ENCODE results near the gene FGD3.

GRCh38 chr9:93060746-93061259, 113.5 kb downstream of the FGD3 start:
- no peak for TF ChIP-seq CTCF (IDR thresholded peaks at IDR 0.05)
- TF ChIP-seq EZH2 (IDR thresholded peaks at IDR 0.05; ENCODE audit: borderline replicate concordance, insufficient read depth, low read depth, low read length, poor library complexity, severe bottlenecking), result no peak

All from B cell (primary cell).